HUES48 (cell line): ENCODE results near the gene IL9R.

Experiments used
- H3K27ac ChIP-seq: one replicate; pipeline ENCODE4 v1.7.0; 2013; ENCODE audit warnings: low read depth, low read length, inconsistent platforms
- H3K27me3 ChIP-seq: 2 replicates; pipeline ENCODE4 v1.6.1; 2013; ENCODE audit warnings: mild to moderate bottlenecking, low read length; ENCODE audit not compliant: control insufficient read depth, insufficient read depth
- H3K36me3 ChIP-seq: 2 replicates; pipeline ENCODE4 v1.6.1; 2013; ENCODE audit warnings: low read length; ENCODE audit not compliant: control insufficient read depth, insufficient read depth
- H3K4me1 ChIP-seq: 2 replicates; pipeline ENCODE4 v1.6.1; 2013; ENCODE audit warnings: mild to moderate bottlenecking, low read length; ENCODE audit not compliant: control insufficient read depth, insufficient read depth
- H3K4me3 ChIP-seq: 2 replicates; pipeline ENCODE4 v1.5.1; 2013; ENCODE audit warnings: mild to moderate bottlenecking, low read depth, low read length
- H3K9ac ChIP-seq: 2 replicates; pipeline ENCODE4 v1.6.1; 2013; ENCODE audit warnings: mild to moderate bottlenecking, low read depth, low read length, moderate library complexity
- H3K9me3 ChIP-seq: 2 replicates; pipeline ENCODE4 v1.6.1; 2013; ENCODE audit warnings: low read length; ENCODE audit not compliant: control insufficient read depth, insufficient read depth

Gene IL9R

DNA sequence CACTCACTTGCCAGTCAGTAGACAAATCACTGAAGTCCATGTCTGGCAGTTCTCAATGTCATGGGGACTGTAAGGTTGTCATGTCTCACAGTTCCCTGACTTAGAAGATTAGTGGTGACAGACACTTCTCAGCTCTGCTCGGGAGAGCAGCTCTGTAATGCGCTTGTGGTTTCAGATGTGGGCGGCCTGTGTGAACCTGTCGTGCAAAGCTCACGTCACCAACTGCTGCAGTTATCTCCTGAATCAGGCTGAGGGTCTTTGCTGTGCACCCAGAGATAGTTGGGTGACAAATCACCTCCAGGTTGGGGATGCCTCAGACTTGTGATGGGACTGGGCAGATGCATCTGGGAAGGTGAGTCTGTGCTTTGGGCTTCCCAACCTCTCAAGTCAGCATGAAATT lies at the start of gene IL9R:
Gene IL9R (plus strand): TSS at position 261 of the 400 bp plus-strand sequence. CDS start 64 bp downstream, at position 325.
- H3K4me3 ChIP-seq = no peak within 1 kb of the TSS
- no peaks in the 10 kb centered on the region for H3K36me3 ChIP-seq
- no peak within 1 kb of the TSS for H3K9ac ChIP-seq
- H3K9me3 ChIP-seq = peaks cover 73% of the 10 kb centered on the region
- no peaks in the 10 kb centered on the region for H3K4me1 ChIP-seq
- no peak within 1 kb of the TSS for H3K27ac ChIP-seq
- no peaks in the 10 kb centered on the region for H3K27me3 ChIP-seq

GRCh38 chrX:155949098-155949497 lies 48.4 kb upstream of the IL9R start:
- Histone ChIP-seq H3K4me1 (no peaks in the 10 kb centered on the region), H3K36me3 (no peaks in the 10 kb centered on the region), H3K9ac (no peak overlapping the region), H3K27me3 (no peaks in the 10 kb centered on the region), H3K27ac (no peak overlapping the region), H3K9me3 (peaks cover 64% of the 10 kb centered on the region), H3K4me3 (no peak overlapping the region)

- Histone ChIP-seq H3K4me3 (no peak overlapping the region), H3K4me1 (no peaks in the 10 kb centered on the region), H3K9ac (no peak overlapping the region), H3K27me3 (no peaks in the 10 kb centered on the region), H3K27ac (no peak overlapping the region), H3K36me3 (no peaks in the 10 kb centered on the region), H3K9me3 (peaks cover 70% of the 10 kb centered on the region)
Measured at GRCh38 chrX:155951237-155951789, 46.2 kb upstream of the IL9R start.

- Histone ChIP-seq H3K27me3 (no peaks in the 10 kb centered on the region), H3K4me3 (no peak overlapping the region), H3K9me3 (peaks cover 59% of the 10 kb centered on the region), H3K27ac (no peak overlapping the region), H3K36me3 (no peaks in the 10 kb centered on the region), H3K4me1 (no peaks in the 10 kb centered on the region), H3K9ac (no peak overlapping the region)
Measured at GRCh38 chrX:155953055-155953454, 44.4 kb upstream of the IL9R start.

- H3K4me3 ChIP-seq = no peak overlapping the region
- no peak overlapping the region for H3K9ac ChIP-seq
- peaks cover 57% of the 10 kb centered on the region for H3K9me3 ChIP-seq
- no peaks in the 10 kb centered on the region for H3K36me3 ChIP-seq
- H3K27ac ChIP-seq = no peak overlapping the region
- peaks cover 10% of the 10 kb centered on the region for H3K4me1 ChIP-seq
- no peaks in the 10 kb centered on the region for H3K27me3 ChIP-seq
Measured at GRCh38 chrX:155954793-155955192, 42.7 kb upstream of the IL9R start.

- Histone ChIP-seq H3K9me3 (peaks cover 45% of the 10 kb centered on the region; the same call in 1 of the 2 replicates), H3K4me1 (peaks cover 11% of the 10 kb centered on the region), H3K27me3 (no peaks in the 10 kb centered on the region), H3K27ac (no peak overlapping the region), H3K36me3 (no peaks in the 10 kb centered on the region), H3K9ac (no peak overlapping the region), H3K4me3 (no peak overlapping the region)
Measured at GRCh38 chrX:155956099-155956498, 41.4 kb upstream of the IL9R start.

DNA sequence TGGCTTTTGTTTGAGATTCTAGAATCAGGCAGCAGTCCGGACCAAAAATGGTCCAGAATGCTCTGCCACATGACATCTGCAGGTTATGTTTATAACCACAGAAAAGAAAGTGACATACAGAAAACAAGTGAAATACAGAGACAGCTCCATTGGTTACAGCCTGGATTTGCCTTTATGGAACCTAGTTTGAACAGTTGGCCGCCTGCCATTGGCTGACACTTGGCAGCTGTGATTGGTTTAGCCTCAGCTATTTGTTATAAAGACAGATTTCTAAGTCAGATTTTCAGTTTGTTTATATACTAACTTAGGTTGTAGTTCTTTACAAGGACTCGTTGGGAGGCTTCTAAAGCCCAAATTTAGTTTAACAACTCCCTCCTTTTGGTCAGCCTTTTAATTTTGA lies 40.8 kb upstream of the IL9R start:
- Histone ChIP-seq H3K27me3 (no peaks in the 10 kb centered on the region), H3K4me1 (peaks cover 11% of the 10 kb centered on the region), H3K9ac (no peak overlapping the region), H3K9me3 (peaks cover 40% of the 10 kb centered on the region; the same call in 1 of the 2 replicates), H3K27ac (no peak overlapping the region), H3K4me3 (no peak overlapping the region), H3K36me3 (no peaks in the 10 kb centered on the region)

GRCh38 chrX:155957843-155958242 lies 39.7 kb upstream of the IL9R start:
- H3K9me3 ChIP-seq = peaks cover 37% of the 10 kb centered on the region
- no peaks in the 10 kb centered on the region for H3K27me3 ChIP-seq
- H3K9ac ChIP-seq = peak overlapping the region; percentile 58; the same call in 1 of the 2 replicates
- H3K36me3 ChIP-seq = no peaks in the 10 kb centered on the region
- H3K4me3 ChIP-seq = no peak overlapping the region
- no peak overlapping the region for H3K27ac ChIP-seq
- H3K4me1 ChIP-seq = peaks cover 11% of the 10 kb centered on the region

GRCh38 chrX:155959018-155959587 lies 38.4 kb upstream of the IL9R start:
- Histone ChIP-seq H3K9ac (peak overlapping the region; percentile 63), H3K4me3 (peak overlapping the region; percentile 57), H3K36me3 (no peaks in the 10 kb centered on the region), H3K9me3 (peaks cover 41% of the 10 kb centered on the region), H3K27me3 (no peaks in the 10 kb centered on the region), H3K27ac (peak overlapping the region; percentile 8), H3K4me1 (peaks cover 11% of the 10 kb centered on the region)

DNA sequence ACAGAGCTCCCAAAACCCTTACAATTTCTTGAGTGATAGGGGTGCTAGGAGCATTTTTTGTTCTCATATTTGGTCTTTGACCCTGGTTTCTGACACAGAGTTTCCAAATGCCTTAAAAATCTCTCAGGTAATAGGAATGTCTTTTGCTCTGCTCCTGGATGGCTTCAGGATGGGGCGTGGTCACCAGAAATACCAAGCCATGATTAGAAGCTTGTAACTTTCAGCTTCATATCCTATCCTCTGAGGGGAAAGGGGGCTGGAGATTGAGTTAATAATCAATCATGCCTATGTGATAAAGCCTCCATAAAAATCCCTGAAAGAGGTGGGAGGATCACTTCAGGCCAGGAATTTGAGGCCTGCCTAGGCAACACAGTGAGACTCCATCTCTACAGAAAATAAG lies 34.6 kb upstream of the IL9R start:
- Histone ChIP-seq H3K36me3 (no peaks in the 10 kb centered on the region), H3K27ac (no peak overlapping the region), H3K9ac (no peak overlapping the region), H3K4me3 (no peak overlapping the region), H3K27me3 (no peaks in the 10 kb centered on the region), H3K4me1 (peaks cover 11% of the 10 kb centered on the region), H3K9me3 (peaks cover 48% of the 10 kb centered on the region)

- peaks cover 53% of the 10 kb centered on the region for H3K9me3 ChIP-seq
- H3K36me3 ChIP-seq = no peaks in the 10 kb centered on the region
- H3K27ac ChIP-seq = no peak overlapping the region
- no peak overlapping the region for H3K4me3 ChIP-seq
- H3K4me1 ChIP-seq = no peaks in the 10 kb centered on the region
- no peaks in the 10 kb centered on the region for H3K27me3 ChIP-seq
- H3K9ac ChIP-seq = no peak overlapping the region
Measured at GRCh38 chrX:155966876-155967275, 30.6 kb upstream of the IL9R start.
